Loucy (cell line): ENCODE results near the gene MCCC2.
"Not testable (repeated sequence)": the region's sequence is repeated elsewhere in the genome, so short reads cannot be mapped to it uniquely, and the experiment has no call there.

Source experiments
- CTCF ChIP-seq: fragments of 200-600 bp; sonication (generic); conservative IDR thresholded peaks from 2 replicates; pipeline ENCODE4 v1.5.1; 2014; ENCODE audit warnings: mild to moderate bottlenecking, antibody characterized with exemption, low read length
- EZH2phosphoT487 ChIP-seq: fragments of 200-600 bp; IDR thresholded peaks from 2 replicates; pipeline ENCODE4 v1.6.1; 2018; ENCODE audit warnings: antibody characterized with exemption, mild to moderate bottlenecking, moderate library complexity, borderline replicate concordance

DNA sequence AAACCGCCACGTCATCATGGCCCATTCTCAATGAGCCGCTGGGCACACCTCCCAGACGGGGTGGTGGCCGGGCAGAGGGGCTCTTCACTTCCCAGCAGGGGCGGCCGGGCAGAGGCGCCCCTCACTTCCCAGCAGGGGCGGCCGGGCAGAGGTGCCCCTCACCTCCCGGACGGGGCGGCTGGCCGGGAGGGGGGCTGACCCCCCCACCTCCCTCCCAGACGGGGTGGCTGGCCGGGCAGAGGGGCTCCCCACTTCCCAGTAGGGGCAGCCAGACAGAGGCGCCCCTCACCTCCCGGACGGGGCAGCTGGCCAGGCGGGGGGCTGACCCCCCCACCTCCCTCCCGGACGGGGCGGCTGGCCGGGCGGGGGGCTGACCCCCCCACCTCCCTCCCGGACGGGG, 35.6 kb upstream of the MCCC2 start:
- TF ChIP-seq CTCF, EZH2phosphoT487: not testable (repeated sequence)
